K562 (cell line): ENCODE data around the gene RNF19B. TPM values are rescaled to one million over a fixed set of nuclear protein-coding genes. Genes with fewer than 3 reads are reported as not detected.

Experiments used
- ATAC-seq: fragments of 200-7000 bp; cut with Tn5 transposase; 3 replicates; pipeline ENCODE4 v1.9.1; 2020; ENCODE audit warnings: moderate library complexity
- BruUV-seq: library from RNA; stranded (reverse); fragments of 400-500 nt; replicated peaks from 2 replicates; lab custom pipeline; 2021; lab: Mats Ljungman, UMichigan
- CTCF ChIA-PET: fragments of 300-600 bp; formaldehyde crosslinking; extraction: SDS; loops from one replicate; lab custom pipeline; 2021; ENCODE audit warnings: low intra/inter-chr PET ratio; lab: Yijun Ruan, JAX
- POLR2A ChIA-PET: fragments of 300-600, 350-650 bp; sonication (Branson Sonifier 250); formaldehyde crosslinking; extraction: SDS; loops from one replicate; lab custom pipeline; 2021; ENCODE audit warnings: antibody characterized with exemption, inconsistent platforms; lab: Yijun Ruan, JAX
- DNase-seq, 4 experiments: peaks; one replicate each; pipeline versions ENCODE4 v3.0.0 to v3.0.0-alpha.2; 2011 to 2018; ENCODE audit warnings: low spot score in 3 of 4, mixed read lengths in 3 of 4; ENCODE audit errors: extremely low read depth in 1 of 4
- FAIRE-seq: peaks from 2 replicates; lab custom pipeline; 2011; peaks lifted over from hg19 to GRCh38; lab: Jason Lieb, UNC
- H2AFZ ChIP-seq: 2 replicates; pipeline ENCODE4 v1.6.0; 2011; ENCODE audit warnings: low read depth, low read length, control low read depth, inconsistent platforms
- H3K27ac ChIP-seq: fragments of 200-600 bp; 3 replicates; pipeline ENCODE4 v1.8.0; 2011; ENCODE audit warnings: low read depth, mild to moderate bottlenecking, control low read depth, inconsistent platforms, low read length, moderate library complexity, mixed read lengths; ENCODE audit errors: extremely low read depth
- H3K27me3 ChIP-seq, 2 experiments: fragments of 300-600 bp in 1 of 2; 2 replicates in 1 of 2; 3 replicates in 1 of 2; pipeline versions ENCODE4 v1.6.0 to v1.8.0; 2011; ENCODE audit warnings: inconsistent platforms in 2 of 2, low read length in 2 of 2, mild to moderate bottlenecking in 1 of 2, mixed read lengths in 1 of 2, moderate library complexity in 1 of 2; ENCODE audit not compliant: control insufficient read depth in 2 of 2, insufficient read depth in 2 of 2
- H3K36me3 ChIP-seq: fragments of 300-600 bp; 3 replicates; pipeline ENCODE4 v1.8.0; 2011; ENCODE audit warnings: mild to moderate bottlenecking, low read length, inconsistent platforms; ENCODE audit not compliant: control insufficient read depth, insufficient read depth
- H3K4me1 ChIP-seq, 2 experiments: fragments of 200-600 bp in 1 of 2; replicated peaks in 1 of 2; 2 replicates in 1 of 2; 3 replicates in 1 of 2; pipeline versions ENCODE4 v1.5.1 to v1.8.0; 2011; ENCODE audit warnings: inconsistent platforms in 2 of 2, low read length in 2 of 2, mild to moderate bottlenecking in 1 of 2, mixed read lengths in 1 of 2, moderate library complexity in 1 of 2; ENCODE audit not compliant: control insufficient read depth in 2 of 2, insufficient read depth in 2 of 2
- H3K4me2 ChIP-seq: 2 replicates; pipeline ENCODE4 v1.6.1; 2011; ENCODE audit warnings: low read length, control low read depth, inconsistent platforms, mixed read lengths; ENCODE audit not compliant: insufficient read depth
- H3K4me3 ChIP-seq: fragments of 200-600 bp; sonication (generic), shearing (Covaris generic); 2 replicates; pipeline ENCODE4 v1.5.1; 2016; ENCODE audit warnings: control low read depth, inconsistent platforms
- H3K79me2 ChIP-seq: fragments of 200-600 bp; 3 replicates; pipeline ENCODE4 v1.8.0; 2011; ENCODE audit warnings: low read length, inconsistent platforms; ENCODE audit not compliant: control insufficient read depth, insufficient read depth
- H3K9ac ChIP-seq, 2 experiments: 2 replicates each; pipeline versions ENCODE4 v1.6.0 to v1.6.1; 2011; ENCODE audit warnings: low read depth in 2 of 2, low read length in 2 of 2, control low read depth in 1 of 2, inconsistent platforms in 1 of 2, mild to moderate bottlenecking in 1 of 2, mixed read lengths in 1 of 2; ENCODE audit not compliant: insufficient read depth in 1 of 2
- H3K9me1 ChIP-seq: one replicate; pipeline ENCODE4 v1.6.0; 2011; ENCODE audit warnings: inconsistent platforms, mild to moderate bottlenecking, low read length, moderate library complexity; ENCODE audit not compliant: control insufficient read depth, insufficient read depth
- H3K9me3 ChIP-seq: replicated peaks from 2 replicates; pipeline ENCODE4 v1.5.1; 2011; ENCODE audit warnings: low read depth, low read length, inconsistent platforms; ENCODE audit not compliant: control insufficient read depth, insufficient read depth
- H4K20me1 ChIP-seq: replicated peaks from 2 replicates; pipeline ENCODE4 v1.6.1; 2011; ENCODE audit warnings: low read length, inconsistent platforms, mixed read lengths; ENCODE audit not compliant: control insufficient read depth, insufficient read depth
- CHD1 ChIP-seq: fragments of 200-600 bp; sonication (generic); IDR thresholded peaks from one replicate; pipeline ENCODE4 v1.6.1; 2012; ENCODE audit warnings: mild to moderate bottlenecking, moderate library complexity, low read length, inconsistent platforms
- FOXP4 ChIP-seq: sonication (generic); formaldehyde crosslinking; IDR thresholded peaks from 2 replicates; pipeline ENCODE4 v1.8.0; 2022; ENCODE audit warnings: mild to moderate bottlenecking, missing genetic modification reagents, borderline replicate concordance
- XRCC5 ChIP-seq: fragments of 200-400 bp; formaldehyde crosslinking; IDR thresholded peaks from 2 replicates; pipeline ENCODE4 v1.6.1; 2017; ENCODE audit warnings: low read depth, mild to moderate bottlenecking, low read length
- WGBS: fragments of 100-300 bp; shearing (Covaris generic); methylation state at CpG from one replicate; pipeline ENCODE4 v1.1.6; 2016; ENCODE audit warnings: low coverage, mixed read lengths; ENCODE audit not compliant: insufficient coverage; ENCODE audit errors: missing lambda C conversion rate; 5-methylcytosine and 5-hydroxymethylcytosine counted together
- in situ Hi-C: fragments of 300-500 bp; cut with MboI; formaldehyde crosslinking; loops from 4 replicates; pipeline ENCODE4 v1.15.0; 2018; ENCODE audit warnings: inconsistent platforms, mixed read lengths
- intact Hi-C: fragments of 100-400 bp; cut with micrococcal nuclease; formaldehyde crosslinking; loops from 2 replicates; pipeline ENCODE4 v1.14.2; 2022
- polyA plus RNA-seq, 8 experiments: library from polyadenylated mRNA; depleted of rRNA in 4 of 8; stranded (reverse) in 5 of 8; unstranded in 3 of 8; fragments of >200 nt; fragmentation: Nextera tagmentation in 2 of 8; fragmentation: Illumina TruSeq in 1 of 8; extraction: Ambion mirVana in 2 of 8; extraction: Trizol in 1 of 8; gene quantifications; 2 replicates each; pipeline versions ENCODE4 v1.2.1 to v1.2.3, GENCODE V29; 2011 to 2014; ENCODE audit warnings: inconsistent platforms in 1 of 8, missing spikeins in 1 of 8
- total RNA-seq, 7 experiments: library from RNA; depleted of rRNA in 6 of 7; stranded (reverse); fragments of >200 nt in 6 of 7; fragmentation: Illumina TruSeq in 2 of 7; extraction: Trizol in 2 of 7; gene quantifications; 2 replicates each; pipeline versions ENCODE4 v1.2.1 to v1.2.3, GENCODE V29; 2011 to 2021; ENCODE audit warnings: low replicate concordance in 1 of 7

RNF19B gene
- total and polyA plus RNA-seq, 9 of the 15 experiments (the other 6 are each of a cell fraction or from before 2014, with no cell fraction given): 2.6 to 14.9 (median 10.1) TPM

- Histone ChIP-seq H4K20me1 (no peaks in the 10 kb centered on the region; the same call in 1 of the 2 replicates), H3K9me3 (no peaks in the 10 kb centered on the region), H3K4me1 (peaks cover 15 to 22% of the 10 kb centered on the region in 2 experiments), H3K9me1 (no peaks in the 10 kb centered on the region), H3K27me3 (no peaks in the 10 kb centered on the region), H3K4me2 (no peak overlapping the region), H3K9ac (peak overlapping the region in 1 of 2 experiments; percentile 26; a peak in 1 of 4 replicates), H2AFZ (no peak overlapping the region), H3K79me2 (no peaks in the 10 kb centered on the region), H3K27ac (no peak overlapping the region)
- FAIRE-seq (no peak), ATAC-seq (no peak), DNase-seq (no peak)
- no TSS peak for BruUV-seq
- in situ Hi-C loops (no loop called here), intact Hi-C loops (no loop called here)
- 68% methylated on average over 9 of the region's 9 CpGs for WGBS
- CTCF ChIA-PET: no interaction called here
- TF ChIP-seq FOXP4 (CRISPR knock-in tag) (0 out of 2 replicates have a peak, but pooled peaks have one; percentile 14), CHD1 (no peak), XRCC5 (no peak)
- TF ChIP-seq, all 486 proteins: peak for 1
- H3K4me3 ChIP-seq: no peak overlapping the region
- POLR2A ChIA-PET: interaction anchor here (0.6 to 7.1 kb wide), 9 partner anchors 8 to 175 kb away, joined by 3 to 95 read pairs (median 5); partner anchors contain the start of gene RNF19B
- no peaks in the 10 kb centered on the region for H3K36me3 ChIP-seq
Observed at GRCh38 chr1:32991819-32992488, 27.3 kb upstream of the RNF19B start.
